Esophagus muscularis mucosa (tissue), 4 donors: ENCODE measurements around the gene NTRK2.

Experiments
- CTCF ChIP-seq, 3 experiments: fragments of 200-600 bp in 2 of 3; fragments of 450-650 bp in 1 of 3; sonication (generic) in 2 of 3; IDR thresholded peaks; one replicate each; pipeline ENCODE4 v1.5.1; 2017 to 2019; ENCODE audit warnings: antibody characterized with exemption in 3 of 3, mild to moderate bottlenecking in 2 of 3, moderate library complexity in 1 of 3
- EP300 ChIP-seq: sonication (generic); formaldehyde crosslinking; IDR thresholded peaks from one replicate; pipeline ENCODE4 v1.6.1; 2017; ENCODE audit warnings: antibody characterized with exemption
- POLR2AphosphoS5 ChIP-seq, 2 donors: sonication (generic); formaldehyde crosslinking; IDR thresholded peaks; one replicate each; pipeline ENCODE4 v1.6.1; 2017; ENCODE audit warnings: antibody characterized with exemption in 2 of 2

DNA sequence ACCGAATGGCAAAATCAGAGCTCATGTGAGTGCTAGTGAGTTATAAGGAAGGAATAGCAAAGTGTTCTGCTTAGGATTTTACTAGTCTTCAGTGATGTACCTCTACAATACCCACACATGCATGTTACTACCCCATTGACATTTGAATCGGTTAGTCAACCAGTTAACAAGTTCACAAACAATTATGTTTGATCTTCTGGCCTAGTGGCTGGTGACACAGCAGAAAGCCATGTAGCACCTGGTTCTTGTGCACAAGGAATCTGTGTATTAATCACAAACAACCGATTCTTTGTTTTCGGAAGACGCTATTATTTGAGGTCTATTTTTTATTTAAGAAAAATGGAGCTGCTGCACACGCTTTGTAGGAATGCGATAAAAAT is 41.9 kb downstream of the NTRK2 start:
- no peak for TF ChIP-seq CTCF (IDR thresholded peaks at IDR 0.05)
- no peak for TF ChIP-seq POLR2AphosphoS5 (IDR thresholded peaks at IDR 0.05)
- TF ChIP-seq EP300, result no peak
